IPS-NIHi11 (cell line): ENCODE data around the gene TAS2R43.
"Not testable (repeated sequence)": the region's sequence is repeated elsewhere in the genome, so short reads cannot be mapped to it uniquely, and the experiment has no call there.

Experiments used
- DNase-seq: peaks from one replicate; pipeline ENCODE4 v3.0.0; 2012; ENCODE audit warnings: mixed read lengths, low spot score

The TAS2R43 gene

DNA sequence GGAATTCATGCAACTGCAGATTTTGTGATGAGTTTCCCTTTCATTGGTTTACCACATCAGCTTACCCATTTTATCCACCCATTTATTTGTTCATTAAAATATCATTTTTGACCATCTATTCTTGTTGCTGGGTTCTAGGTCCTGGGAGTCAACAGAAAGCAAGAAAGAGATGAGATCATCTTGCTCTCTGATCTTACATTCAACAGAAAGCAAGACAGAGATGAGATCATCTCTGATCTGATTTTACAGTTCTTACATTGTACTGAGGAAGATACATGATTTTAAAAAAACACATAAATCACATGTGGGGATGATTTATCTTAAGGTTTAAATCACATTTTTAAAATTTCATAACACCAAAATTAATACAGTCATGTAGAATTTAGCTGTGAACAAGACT is 32.3 kb downstream of the TAS2R43 start:
- no peak for DNase-seq

DNA sequence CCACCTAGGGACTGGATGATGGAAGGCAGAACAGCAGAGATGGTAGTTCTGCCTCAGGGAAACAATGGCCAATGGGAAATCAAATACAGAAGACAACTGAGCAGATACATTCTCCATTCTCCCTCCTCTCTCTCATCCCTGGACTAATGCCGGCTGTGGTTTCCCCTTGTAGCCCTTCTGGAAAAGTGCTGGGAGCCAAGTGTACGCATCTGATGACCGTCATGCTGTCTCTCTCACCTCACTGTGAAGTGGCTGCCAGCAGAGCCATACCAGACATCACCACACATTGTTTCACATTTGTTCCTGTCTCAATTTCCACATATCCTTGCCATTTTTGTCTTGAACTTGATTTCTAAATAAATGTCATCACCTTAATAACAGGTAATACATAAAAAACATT is 33.1 kb downstream of the TAS2R43 start:
- DNase-seq: no peak

DNA sequence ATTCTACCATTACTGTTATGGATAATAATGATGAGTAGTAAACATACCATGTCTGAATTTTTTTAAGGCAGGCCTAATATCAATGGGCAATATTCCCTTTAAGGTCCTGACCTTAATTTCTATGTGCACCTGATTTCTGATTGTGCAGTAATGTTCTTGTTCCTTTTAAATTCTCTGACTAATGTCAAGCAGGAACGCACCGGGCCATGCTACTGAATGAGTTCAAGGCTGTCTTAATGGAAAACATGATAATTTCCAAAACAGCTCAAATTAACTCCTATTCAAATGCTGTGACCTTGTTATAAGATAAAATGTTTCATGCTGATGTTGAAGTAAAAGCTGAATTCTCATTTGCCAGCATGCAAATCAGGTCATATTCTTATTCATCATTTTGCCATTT is 36.8 kb downstream of the TAS2R43 start:
- no peak for DNase-seq

DNA sequence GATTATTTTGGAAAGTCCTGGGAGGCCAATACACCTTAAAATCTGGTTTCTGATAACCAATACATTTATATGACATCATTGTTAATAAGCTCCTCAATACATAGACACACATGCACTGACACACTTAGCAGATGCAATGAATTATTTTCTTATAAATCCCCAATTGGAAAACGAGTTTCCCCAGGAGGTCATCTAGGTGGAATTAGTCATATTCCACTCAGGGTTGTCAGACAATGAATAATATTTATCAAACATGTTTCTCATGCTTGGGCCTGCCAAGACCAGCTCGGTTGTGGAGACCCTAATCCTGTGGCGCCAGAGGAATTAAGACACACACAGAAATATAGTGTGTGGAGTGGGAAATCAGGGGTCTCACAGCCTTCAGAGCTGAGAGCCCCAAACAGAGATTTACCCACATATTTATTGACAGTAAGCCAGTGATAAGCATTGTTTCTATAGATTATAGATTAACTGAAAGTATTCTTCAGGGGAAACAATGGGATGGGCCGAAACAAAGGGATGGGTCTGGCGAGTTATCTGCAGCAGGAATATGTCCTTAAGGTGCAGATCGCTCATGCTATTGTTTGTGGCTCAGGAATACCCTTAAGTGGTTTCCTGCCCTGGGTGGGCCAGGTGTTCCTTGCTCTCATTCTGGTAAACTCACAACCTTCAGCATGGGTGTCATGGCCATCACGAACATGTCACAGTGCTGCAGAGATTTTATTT is 42.1 kb downstream of the TAS2R43 start:
- not testable (repeated sequence) for DNase-seq

DNA sequence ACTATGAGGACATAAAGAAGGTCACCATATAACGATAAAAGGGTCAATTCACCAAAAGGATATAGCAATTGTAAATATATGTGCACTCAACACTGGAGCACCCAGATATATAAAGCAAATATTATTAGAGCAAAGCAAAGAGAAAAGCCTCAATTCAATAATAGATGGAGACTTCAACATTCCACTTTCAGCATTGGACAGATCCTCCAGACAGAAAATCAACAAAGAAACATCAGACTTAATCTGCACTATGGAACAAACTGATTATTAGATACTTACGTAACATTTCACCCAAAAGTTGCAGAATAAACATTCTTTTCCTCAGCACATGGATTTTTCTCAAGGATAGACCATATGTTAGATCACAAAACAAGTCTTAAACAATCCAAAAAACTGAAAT is 50.7 kb downstream of the TAS2R43 start:
- not testable (repeated sequence) for DNase-seq
